Osteoblast (primary cell): ENCODE data around the gene TPPP. TPM values are rescaled to one million over a fixed set of nuclear protein-coding genes. Genes with fewer than 3 reads are reported as not detected.

Experiments
- DNase-seq: peaks from one replicate; pipeline ENCODE4 v3.0.0; 2011; ENCODE audit warnings: low spot score, mixed read lengths; ENCODE audit not compliant: insufficient read length; ENCODE audit errors: missing footprints
- H2AFZ ChIP-seq: 2 replicates; pipeline ENCODE4 v1.6.0; 2011; ENCODE audit warnings: mild to moderate bottlenecking, low read length
- H3K27ac ChIP-seq: 2 replicates; pipeline ENCODE4 v1.5.1; 2011; ENCODE audit warnings: mild to moderate bottlenecking, low read depth, low read length, moderate library complexity
- H3K27me3 ChIP-seq: 2 replicates; pipeline ENCODE4 v1.6.0; 2012; ENCODE audit warnings: mild to moderate bottlenecking, control low read depth, inconsistent platforms, low read length, moderate library complexity; ENCODE audit not compliant: insufficient read depth
- H3K36me3 ChIP-seq: 2 replicates; pipeline ENCODE4 v1.5.1; 2011; ENCODE audit warnings: mild to moderate bottlenecking, low read length, control low read depth, moderate library complexity; ENCODE audit not compliant: insufficient read depth
- H3K4me1 ChIP-seq: 2 replicates; pipeline ENCODE4 v1.5.1; 2011; ENCODE audit warnings: mild to moderate bottlenecking, low read length, control low read depth, moderate library complexity; ENCODE audit not compliant: insufficient read depth
- H3K4me2 ChIP-seq: 2 replicates; pipeline ENCODE4 v1.6.0; 2011; ENCODE audit warnings: mild to moderate bottlenecking, low read length; ENCODE audit not compliant: insufficient read depth
- H3K4me3 ChIP-seq: fragments of 200-600 bp; sonication (generic); 3 replicates; pipeline ENCODE4 v1.5.1; 2012; ENCODE audit warnings: mild to moderate bottlenecking, low read length, inconsistent platforms; ENCODE audit not compliant: insufficient read depth
- H3K79me2 ChIP-seq: 2 replicates; pipeline ENCODE4 v1.6.0; 2012; ENCODE audit warnings: mild to moderate bottlenecking, low read length, control low read depth, inconsistent platforms; ENCODE audit not compliant: insufficient read depth
- H3K9me3 ChIP-seq: 2 replicates; pipeline ENCODE4 v1.5.1; 2011; ENCODE audit warnings: low read depth, low read length, control low read depth
- H4K20me1 ChIP-seq: 2 replicates; pipeline ENCODE4 v1.6.0; 2012; ENCODE audit warnings: mild to moderate bottlenecking, low read length, control low read depth; ENCODE audit not compliant: insufficient read depth
- CTCF ChIP-seq: IDR thresholded peaks from 2 replicates; pipeline ENCODE4 v1.5.1; 2011; ENCODE audit warnings: mild to moderate bottlenecking, low read depth, low read length, moderate library complexity; ENCODE audit errors: extremely low read depth
- total RNA-seq: library from RNA; depleted of rRNA; stranded (reverse); fragments of >200 nt; gene quantifications from 2 replicates; pipeline ENCODE4 v1.2.3, GENCODE V29; 2012

The TPPP gene
- total RNA-seq, 1 donor = not detected

DNA sequence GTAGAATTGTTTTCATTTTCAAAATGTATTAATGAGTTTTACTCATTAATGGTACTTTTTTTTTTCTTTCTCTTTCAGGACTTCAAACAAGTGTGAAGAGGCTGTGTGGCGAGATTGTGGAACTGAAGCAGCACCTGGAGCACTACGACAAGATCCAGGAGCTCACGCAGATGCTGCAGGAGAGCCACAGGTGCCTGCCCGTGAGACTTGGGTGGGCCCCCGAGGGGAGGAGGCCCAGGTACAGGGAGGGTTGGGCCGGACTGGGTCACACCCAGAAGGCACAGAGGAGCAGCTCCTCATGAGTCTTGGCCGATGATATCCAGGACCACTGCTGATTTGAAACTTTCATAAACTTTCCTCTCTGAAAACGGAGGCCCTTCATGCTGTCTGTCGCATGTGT is 45.4 kb downstream of the TPPP start:
- Histone ChIP-seq H3K79me2 (no peaks in the 10 kb centered on the region), H3K36me3 (peaks cover 2% of the 10 kb centered on the region), H3K4me2 (no peak overlapping the region), H3K9me3 (no peaks in the 10 kb centered on the region), H3K27me3 (no peaks in the 10 kb centered on the region), H2AFZ (no peak overlapping the region), H4K20me1 (no peaks in the 10 kb centered on the region), H3K4me3 (no peak overlapping the region), H3K4me1 (no peaks in the 10 kb centered on the region), H3K27ac (no peak overlapping the region)
- no peak for DNase-seq
- no peak for TF ChIP-seq CTCF

DNA sequence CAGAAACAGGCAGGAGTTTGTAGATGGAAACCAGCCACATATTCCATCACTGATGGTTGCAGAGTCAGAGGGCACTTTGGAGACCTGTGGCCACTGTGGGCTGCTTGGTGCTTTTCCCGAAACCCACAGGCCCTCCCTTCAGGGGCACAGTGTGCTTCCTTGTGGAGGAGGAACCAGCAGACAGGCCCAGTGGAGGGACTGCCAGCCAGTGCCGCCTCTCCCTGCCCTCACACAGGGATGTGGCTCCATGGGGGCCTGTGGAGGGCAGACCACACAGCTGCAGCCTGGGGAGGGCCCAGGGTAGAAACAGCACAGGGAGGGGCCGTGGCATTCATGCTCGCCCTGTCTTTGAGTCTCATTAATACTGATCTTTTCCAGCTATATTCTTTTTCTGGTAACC is 45.8 kb downstream of the TPPP start:
- Histone ChIP-seq H3K79me2 (no peaks in the 10 kb centered on the region), H3K4me3 (no peak overlapping the region), H3K4me2 (no peak overlapping the region), H2AFZ (no peak overlapping the region), H3K4me1 (no peaks in the 10 kb centered on the region), H3K27ac (no peak overlapping the region), H3K9me3 (no peaks in the 10 kb centered on the region), H3K27me3 (no peaks in the 10 kb centered on the region), H4K20me1 (no peaks in the 10 kb centered on the region), H3K36me3 (peaks cover 2% of the 10 kb centered on the region)
- TF ChIP-seq CTCF = no peak
- no peak for DNase-seq

DNA sequence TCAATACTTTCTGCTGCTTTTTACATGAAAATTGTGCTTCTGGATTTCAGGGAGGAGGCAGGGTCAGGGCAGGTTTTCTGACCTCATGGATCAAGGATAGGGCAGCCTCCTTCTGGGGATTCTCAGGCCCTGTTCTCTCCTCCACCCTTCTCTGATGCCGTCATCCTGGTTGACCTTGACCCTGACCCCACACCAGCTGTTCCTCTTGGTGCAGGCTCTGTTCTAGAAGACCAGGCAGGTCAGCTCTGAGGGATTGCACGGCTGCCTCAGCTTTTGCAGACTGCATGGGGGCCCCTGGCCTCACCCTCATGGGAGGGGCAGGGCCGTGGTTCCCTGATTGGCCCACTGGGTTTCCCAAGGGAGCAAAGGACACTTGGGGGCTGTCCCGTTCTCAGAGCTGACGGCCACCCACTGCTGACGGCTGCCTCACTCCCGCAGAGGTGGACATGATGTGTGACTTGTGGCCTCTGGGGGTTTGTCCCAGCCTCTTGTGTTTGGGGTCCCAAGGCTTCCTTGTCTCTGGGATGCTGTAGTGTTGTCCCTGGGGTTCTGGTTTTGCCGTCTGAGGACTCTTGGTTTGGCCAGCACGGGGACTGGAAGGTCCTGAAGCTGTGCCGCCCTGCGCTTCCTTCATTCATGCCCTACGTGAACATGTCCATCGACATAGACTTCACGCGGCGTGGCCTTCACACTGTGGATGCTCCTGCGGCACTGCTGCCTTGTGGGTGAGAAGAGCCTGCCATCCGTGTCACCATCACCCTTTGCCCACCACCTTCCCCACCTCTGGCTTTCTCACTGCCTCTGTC is 46.6 kb downstream of the TPPP start:
- Histone ChIP-seq H3K4me1 (no peaks in the 10 kb centered on the region), H3K4me2 (no peak overlapping the region), H4K20me1 (no peaks in the 10 kb centered on the region), H3K79me2 (no peaks in the 10 kb centered on the region), H3K9me3 (no peaks in the 10 kb centered on the region), H3K27me3 (no peaks in the 10 kb centered on the region), H3K27ac (no peak overlapping the region), H2AFZ (no peak overlapping the region), H3K36me3 (peaks cover 2% of the 10 kb centered on the region), H3K4me3 (no peak overlapping the region)
- DNase-seq = no peak
- TF ChIP-seq CTCF = no peak

GRCh38 chr5:645421-645820 is 47.7 kb downstream of the TPPP start:
- peaks cover 6% of the 10 kb centered on the region for H3K36me3 ChIP-seq
- no peaks in the 10 kb centered on the region for H3K79me2 ChIP-seq
- H3K9me3 ChIP-seq = no peaks in the 10 kb centered on the region
- H4K20me1 ChIP-seq = no peaks in the 10 kb centered on the region
- no peak for TF ChIP-seq CTCF
- H3K4me2 ChIP-seq = no peak overlapping the region
- H3K27ac ChIP-seq = no peak overlapping the region
- no peaks in the 10 kb centered on the region for H3K27me3 ChIP-seq
- H3K4me3 ChIP-seq = no peak overlapping the region
- H2AFZ ChIP-seq = no peak overlapping the region
- H3K4me1 ChIP-seq = no peaks in the 10 kb centered on the region
- no peak for DNase-seq
